Activated CD8-positive, alpha-beta memory T cell treated with anti-CD3 and anti-CD28 coated beads, Interleukin-2, amount 50 U/mL, for 24 hours (primary cell): ENCODE data around the gene GEMIN2.
"Not testable (repeated sequence)": the region's sequence is repeated elsewhere in the genome, so short reads cannot be mapped to it uniquely, and the experiment has no call there.

Experiments used
- DNase-seq: peaks from one replicate; pipeline ENCODE4 v3.0.0-alpha.2; 2020; ENCODE audit errors: extremely low read depth

Gene GEMIN2

GRCh38 chr14:39176263-39177167 lies 62.4 kb downstream of the GEMIN2 start:
- no peak for DNase-seq

GRCh38 chr14:39177168-39177545 lies 63.0 kb downstream of the GEMIN2 start:
- DNase-seq, result no peak

GRCh38 chr14:39179042-39179441 lies 64.9 kb downstream of the GEMIN2 start:
- no peak for DNase-seq

GRCh38 chr14:39180553-39180952 lies 66.4 kb downstream of the GEMIN2 start:
- DNase-seq, result no peak

GRCh38 chr14:39181026-39181692 lies 67.0 kb downstream of the GEMIN2 start:
- no peak for DNase-seq

- DNase-seq, result no peak
Measured at GRCh38 chr14:39181693-39182047, 67.5 kb downstream of the GEMIN2 start.

GRCh38 chr14:39182770-39183684 lies 68.9 kb downstream of the GEMIN2 start:
- no peak for DNase-seq

- not testable (repeated sequence) for DNase-seq
Measured at GRCh38 chr14:39183685-39184003, 69.5 kb downstream of the GEMIN2 start.

- no peak for DNase-seq
Measured at GRCh38 chr14:39184628-39185255, 70.6 kb downstream of the GEMIN2 start.

GRCh38 chr14:39185256-39186049 lies 71.3 kb downstream of the GEMIN2 start:
- no peak for DNase-seq
